Endothelial cell of umbilical vein (primary cell): ENCODE measurements around the gene NKTR. TPM values are rescaled to one million over a fixed set of nuclear protein-coding genes. Genes with fewer than 3 reads are reported as not detected.

Experiments used
- BruUV-seq: library from RNA; stranded (reverse); fragments of 400-500 nt; replicated peaks from 2 replicates; lab custom pipeline; 2021; lab: Mats Ljungman, UMichigan
- CTCF ChIA-PET: fragments of 300-600, 350-600 bp; sonication (Branson Sonifier 250); formaldehyde crosslinking; loops from one replicate; lab custom pipeline; 2021; ENCODE audit warnings: antibody characterized with exemption, inconsistent platforms; lab: Charles Lee
- POLR2A ChIA-PET: fragments of 300-600, 350-600 bp; sonication (Branson Sonifier 250); formaldehyde crosslinking; loops from one replicate; lab custom pipeline; 2021; ENCODE audit warnings: antibody characterized with exemption, inconsistent platforms; lab: Charles Lee
- DNase-seq: peaks from one replicate; pipeline ENCODE4 v3.0.0-alpha.2; 2011; ENCODE audit warnings: low read depth, low spot score
- FAIRE-seq: peaks from 2 replicates; lab custom pipeline; 2011; peaks lifted over from hg19 to GRCh38; lab: Jason Lieb, UNC
- H2AFZ ChIP-seq: 2 replicates; pipeline ENCODE4 v1.6.0; 2012; ENCODE audit warnings: low read depth, low read length, control low read depth, inconsistent platforms
- H3K27ac ChIP-seq: 2 replicates; pipeline ENCODE4 v1.5.1; 2011; ENCODE audit warnings: low read depth, mild to moderate bottlenecking, control low read depth, low read length, moderate library complexity; ENCODE audit not compliant: insufficient read depth
- H3K27me3 ChIP-seq, 2 experiments: 2 replicates each; pipeline versions ENCODE4 v1.6.0 to v1.6.1; 2011; ENCODE audit warnings: low read length in 2 of 2, mixed read lengths in 1 of 2; ENCODE audit not compliant: control insufficient read depth in 2 of 2, insufficient read depth in 2 of 2
- H3K36me3 ChIP-seq, 2 experiments: 2 replicates in 1 of 2; 3 replicates in 1 of 2; pipeline ENCODE4 v1.5.1; 2011; ENCODE audit warnings: low read length in 2 of 2, mild to moderate bottlenecking in 1 of 2, moderate library complexity in 1 of 2; ENCODE audit not compliant: control insufficient read depth in 2 of 2, insufficient read depth in 2 of 2; ENCODE audit errors: extremely low read depth in 1 of 2
- H3K4me1 ChIP-seq: 3 replicates; pipeline ENCODE4 v1.5.1; 2011; ENCODE audit warnings: mild to moderate bottlenecking, low read length; ENCODE audit not compliant: control insufficient read depth, insufficient read depth; ENCODE audit errors: extremely low read depth
- H3K4me2 ChIP-seq: 2 replicates; pipeline ENCODE4 v1.6.1; 2011; ENCODE audit warnings: low read length, control low read depth, mixed read lengths; ENCODE audit not compliant: insufficient read depth
- H3K4me3 ChIP-seq, 3 experiments: fragments of 200-600 bp in 1 of 3; sonication (generic), shearing (Covaris generic) in 1 of 3; replicated peaks in 1 of 3; 2 replicates each; pipeline ENCODE4 v1.5.1; 2011 to 2016; ENCODE audit warnings: control low read depth in 3 of 3, low read length in 3 of 3, mild to moderate bottlenecking in 2 of 3, inconsistent platforms in 1 of 3, low read depth in 1 of 3, moderate library complexity in 1 of 3; ENCODE audit not compliant: insufficient read depth in 1 of 3
- H3K79me2 ChIP-seq: 2 replicates; pipeline ENCODE4 v1.6.0; 2012; ENCODE audit warnings: low read length, inconsistent platforms; ENCODE audit not compliant: control insufficient read depth, insufficient read depth
- H3K9ac ChIP-seq: replicated peaks from 2 replicates; pipeline ENCODE3; 2011; ENCODE audit warnings: low read length, control low read depth; ENCODE audit not compliant: insufficient read depth; ENCODE audit errors: extremely low read depth
- H3K9me1 ChIP-seq: replicated peaks from 3 replicates; pipeline ENCODE4 v1.6.0; 2011; ENCODE audit warnings: mild to moderate bottlenecking, low read length; ENCODE audit not compliant: control insufficient read depth, insufficient read depth; ENCODE audit errors: extremely low read depth
- H3K9me3 ChIP-seq: replicated peaks from 2 replicates; pipeline ENCODE4 v1.5.1; 2012; ENCODE audit warnings: low read length, inconsistent platforms; ENCODE audit not compliant: control insufficient read depth, insufficient read depth
- H4K20me1 ChIP-seq: replicated peaks from 2 replicates; pipeline ENCODE3; 2011; ENCODE audit warnings: mild to moderate bottlenecking, low read length; ENCODE audit not compliant: control insufficient read depth, insufficient read depth; ENCODE audit errors: extremely low read depth
- CTCF ChIP-seq, 2 donors: IDR thresholded peaks; 1 replicate in 1 of 2; 2 replicates in 1 of 2; pipeline ENCODE4 v1.5.1; 2011; ENCODE audit warnings: low read length in 2 of 2, mild to moderate bottlenecking in 2 of 2, moderate library complexity in 2 of 2, control low read depth in 1 of 2, inconsistent platforms in 1 of 2, low read depth in 1 of 2; ENCODE audit not compliant: insufficient read depth in 1 of 2; ENCODE audit errors: extremely low read depth in 1 of 2
- GATA2 ChIP-seq: IDR thresholded peaks from 2 replicates; pipeline ENCODE4 v1.7.0; 2011; ENCODE audit warnings: low read depth, mild to moderate bottlenecking, moderate library complexity, mixed read lengths, low read length; ENCODE audit not compliant: insufficient read length, insufficient read depth
- MAX ChIP-seq: IDR thresholded peaks from 2 replicates; pipeline ENCODE4 v1.6.1; 2011; ENCODE audit not compliant: insufficient read depth, insufficient read length
- POLR2AphosphoS5 ChIP-seq: IDR thresholded peaks from 2 replicates; pipeline ENCODE4 v1.6.1; 2012; ENCODE audit warnings: low read depth, mild to moderate bottlenecking, control low read depth, low read length, moderate library complexity; ENCODE audit not compliant: insufficient read depth
- dilution Hi-C: fragments of 300-500 bp; cut with MboI; formaldehyde crosslinking; loops from one replicate; pipeline ENCODE4 v1.15.0; 2019; ENCODE audit warnings: low sequenced_read_pairs; ENCODE audit not compliant: extremely low pct_ligation_motif_present
- intact Hi-C: fragments of 100-400 bp; cut with micrococcal nuclease; formaldehyde crosslinking; loops from one replicate; pipeline ENCODE4 v1.10.0; 2022
- polyA plus RNA-seq, 4 experiments: library from polyadenylated mRNA; depleted of rRNA in 3 of 4; stranded (reverse) in 3 of 4; unstranded in 1 of 4; fragments of >200 nt; gene quantifications; 2 replicates each; pipeline versions ENCODE4 v1.2.1 to v1.2.3, GENCODE V29; 2011 to 2012; ENCODE audit warnings: missing spikeins in 1 of 4
- total RNA-seq: library from RNA; stranded (reverse); gene quantifications from 2 replicates; pipeline ENCODE4 v1.2.3, GENCODE V29; 2021

NKTR gene
- total and polyA plus RNA-seq, 2 donors (not counting 3 experiments of a cell fraction or from before 2014, with no cell fraction given) = 27.4 to 99.0 TPM

- Histone ChIP-seq H2AFZ (peak overlapping the region; percentile 96), H3K4me3 (peak overlapping the region; percentile 80 to 82 (median 81)), H3K27me3 (no peaks in the 10 kb centered on the region), H3K4me2 (peak overlapping the region; percentile 66), H3K9me3 (no peaks in the 10 kb centered on the region), H3K9ac (peak overlapping the region; percentile 86), H3K4me1 (peaks cover 18% of the 10 kb centered on the region), H3K27ac (peak overlapping the region; percentile 70), H3K9me1 (no peaks in the 10 kb centered on the region), H3K36me3 (no peaks in the 10 kb centered on the region), H4K20me1 (no peaks in the 10 kb centered on the region), H3K79me2 (peaks cover 34% of the 10 kb centered on the region)
- BruUV-seq = TSS peak; percentile 71
- dilution Hi-C loops = no loop called here
- FAIRE-seq (no peak), DNase-seq (no peak)
- TF ChIP-seq MAX (no peak), POLR2AphosphoS5 (no peak), GATA2 (peak; percentile 24), CTCF (IDR thresholded peaks at IDR 0.05; ENCODE audit: extremely low read depth in 1 of 2, insufficient read depth in 1 of 2, low read depth in 1 of 2, low read length in 2 of 2) (no peak)
- ChIA-PET CTCF (interaction anchor here (0.9 to 1.3 kb wide), 4 partner anchors 18 to 70 kb away, joined by 3 to 4 read pairs (median 3); partner anchors contain the start of gene NKTR), POLR2A (interaction anchor here (1.6 kb wide), 1 partner anchor 18 kb away, joined by 4 read pairs; the partner anchor contains the start of gene NKTR)
- intact Hi-C loops = loop anchor here (1.0 to 2.0 kb wide), 3 partner anchors 8 to 72 kb away; partner anchors contain the start of genes NKTR and SS18L2
Observed at GRCh38 chr3:42582474-42583070, 17.9 kb upstream of the NKTR start.
